HUDEP-2 (cell line): Measurements from ENCODE around the gene AUTS2.

Experiments used
- DNase-seq, 76 experiments: peaks; one replicate each; lab custom pipeline; 2025; ENCODE audit not compliant: unreplicated experiment in 76 of 76; lab: John Stamatoyannopoulos, UW

AUTS2 gene

GRCh38 chr7:69749994-69750393, 151.7 kb downstream of the AUTS2 start:
- no peak for DNase-seq

DNA sequence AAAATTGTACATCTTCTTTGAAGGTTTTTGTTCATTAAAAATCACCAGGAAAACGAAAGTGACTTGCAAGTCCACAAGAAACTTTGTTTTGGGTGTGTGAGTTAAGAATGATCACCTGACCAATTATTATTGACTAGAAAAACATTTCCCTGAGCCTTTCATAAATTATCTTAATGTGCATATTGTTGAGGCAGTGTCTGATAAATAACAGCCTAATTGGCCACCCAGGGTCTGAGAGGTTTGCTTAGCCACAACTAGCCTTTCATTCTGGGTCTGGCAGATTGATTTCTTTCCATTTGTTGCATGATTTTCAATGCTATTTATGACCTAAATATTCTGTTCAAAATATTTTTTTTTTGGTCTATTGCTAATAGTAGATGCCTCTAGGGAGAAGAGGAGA, 152.8 kb downstream of the AUTS2 start:
- DNase-seq = no peak

DNA sequence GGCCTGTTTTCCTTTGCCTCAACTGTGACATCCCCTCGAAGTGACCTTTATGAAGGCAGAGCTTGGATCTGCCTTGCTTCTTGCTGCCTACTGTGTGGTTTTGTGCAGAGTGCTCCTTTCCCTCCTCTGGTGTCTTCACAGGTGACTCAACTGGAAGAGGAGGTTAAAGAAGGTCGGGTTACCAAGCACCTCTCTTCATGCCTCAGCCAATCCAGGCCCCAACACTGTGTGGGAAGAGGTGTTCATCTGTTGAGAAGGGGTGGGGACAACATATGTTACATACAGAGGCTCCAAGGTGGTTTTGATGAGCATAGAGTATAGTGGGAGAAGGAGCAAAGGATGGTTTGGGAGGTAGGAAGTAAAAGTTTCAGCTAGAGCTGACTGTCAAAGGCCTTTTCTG, 155.7 kb downstream of the AUTS2 start:
- no peak for DNase-seq

DNA sequence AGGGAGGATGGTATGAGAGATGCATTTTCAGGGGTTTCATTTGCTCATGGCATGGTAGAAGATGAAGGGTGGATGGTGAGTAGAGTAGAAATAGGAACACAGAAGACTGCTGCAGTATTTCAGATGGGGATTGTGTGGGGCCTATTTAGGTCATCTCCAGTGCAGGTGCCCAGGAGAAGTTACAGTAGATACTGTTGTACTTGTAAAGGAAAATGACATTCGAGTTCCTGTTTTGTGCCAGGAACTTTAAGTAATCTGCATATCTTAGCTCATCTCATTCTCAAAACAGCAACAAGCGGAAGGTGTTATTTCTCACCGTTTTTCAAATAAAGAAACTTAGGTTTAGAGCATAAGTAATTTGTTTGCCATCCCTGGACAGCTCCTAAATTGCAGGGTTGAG, 156.2 kb downstream of the AUTS2 start:
- no peak for DNase-seq

DNA sequence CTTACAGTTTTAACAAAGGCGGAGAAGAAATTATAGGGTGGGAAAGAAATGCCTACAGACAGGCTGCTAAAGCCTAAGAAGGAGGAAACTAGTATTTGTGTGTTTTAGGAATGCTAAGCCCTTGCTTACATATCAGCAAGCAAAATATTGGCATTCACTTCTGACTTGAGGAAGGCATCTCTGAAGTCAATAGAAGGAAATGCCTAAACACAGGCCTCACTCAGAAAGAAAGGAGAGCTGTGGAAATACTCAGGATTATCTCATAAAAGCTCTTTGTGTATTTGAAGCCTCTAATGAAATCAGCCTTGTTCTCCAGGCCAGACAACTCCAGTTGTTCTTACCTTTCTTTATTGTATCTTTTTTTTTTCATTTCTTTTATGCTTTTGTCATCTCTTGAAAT, 158.0 kb downstream of the AUTS2 start:
- no peak for DNase-seq

DNA sequence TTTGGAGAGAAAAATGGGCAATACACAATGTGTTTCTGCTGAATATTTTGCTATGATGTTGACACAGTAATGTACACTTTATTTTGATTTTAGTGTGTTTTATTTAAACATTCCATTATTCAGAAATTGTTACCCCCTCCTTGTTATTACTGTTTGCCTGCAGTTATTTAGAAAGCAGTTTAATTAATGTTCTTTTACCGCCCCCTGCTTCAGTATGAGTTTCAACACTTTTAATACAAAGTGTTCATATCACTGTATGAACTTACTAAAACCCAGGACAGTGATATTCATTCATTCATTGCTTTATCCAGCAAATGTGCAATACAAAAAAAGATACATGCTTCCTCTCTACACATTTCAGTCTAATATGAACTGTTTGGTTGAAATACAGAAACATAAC, 159.3 kb downstream of the AUTS2 start:
- DNase-seq = no peak

GRCh38 chr7:69757981-69758430, 159.7 kb downstream of the AUTS2 start:
- DNase-seq = no peak

DNA sequence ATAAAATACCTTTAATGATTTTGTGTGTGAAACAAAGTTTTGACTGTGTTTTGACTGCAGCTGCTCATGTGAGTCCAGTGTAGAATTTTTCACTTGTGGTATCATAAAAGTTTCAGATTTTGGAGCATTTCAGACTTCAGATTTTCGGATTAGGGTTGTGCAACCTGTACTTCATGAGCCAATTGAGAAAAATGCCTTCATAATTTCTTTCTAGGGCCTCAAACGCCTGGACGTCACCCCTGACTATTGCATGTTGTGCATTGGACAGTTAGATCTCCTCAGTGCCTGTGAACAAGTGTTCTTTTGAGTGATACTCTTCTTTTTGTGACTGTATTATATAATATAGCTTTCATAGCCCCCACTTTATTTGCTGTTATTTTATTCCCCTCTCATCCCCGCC, 161.1 kb downstream of the AUTS2 start:
- no peak for DNase-seq

GRCh38 chr7:69761290-69761922, 163.1 kb downstream of the AUTS2 start:
- no peak for DNase-seq

DNA sequence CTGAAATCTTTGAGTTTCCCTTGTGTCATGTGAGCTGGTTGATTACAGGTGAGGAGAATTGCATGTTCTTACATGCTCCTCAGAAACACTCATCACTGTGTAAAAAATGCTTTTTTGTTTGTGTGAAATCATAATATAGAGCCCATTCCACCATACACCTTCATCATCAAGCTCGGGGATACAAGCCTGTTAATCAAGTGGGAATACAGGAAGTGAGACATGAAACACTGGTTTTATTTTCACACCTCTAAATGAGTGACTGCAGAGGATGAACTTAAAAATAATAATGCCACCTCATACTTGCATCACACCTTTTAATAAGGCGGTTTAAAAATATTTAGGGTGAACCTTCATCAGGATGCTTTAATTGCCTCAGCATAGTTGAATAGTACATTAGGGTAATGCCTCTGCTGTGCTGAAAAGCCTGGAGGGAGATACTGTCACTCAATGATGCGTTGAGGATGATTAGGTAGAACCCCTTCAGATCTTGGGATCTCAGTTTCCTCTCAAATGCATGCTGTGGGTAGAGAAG, 164.6 kb downstream of the AUTS2 start:
- DNase-seq = no peak

GRCh38 chr7:69763513-69763912, 165.2 kb downstream of the AUTS2 start:
- DNase-seq = no peak

GRCh38 chr7:69764147-69764546, 165.9 kb downstream of the AUTS2 start:
- no peak for DNase-seq

- DNase-seq = no peak
Observed at GRCh38 chr7:69764681-69765080, 166.4 kb downstream of the AUTS2 start.

DNA sequence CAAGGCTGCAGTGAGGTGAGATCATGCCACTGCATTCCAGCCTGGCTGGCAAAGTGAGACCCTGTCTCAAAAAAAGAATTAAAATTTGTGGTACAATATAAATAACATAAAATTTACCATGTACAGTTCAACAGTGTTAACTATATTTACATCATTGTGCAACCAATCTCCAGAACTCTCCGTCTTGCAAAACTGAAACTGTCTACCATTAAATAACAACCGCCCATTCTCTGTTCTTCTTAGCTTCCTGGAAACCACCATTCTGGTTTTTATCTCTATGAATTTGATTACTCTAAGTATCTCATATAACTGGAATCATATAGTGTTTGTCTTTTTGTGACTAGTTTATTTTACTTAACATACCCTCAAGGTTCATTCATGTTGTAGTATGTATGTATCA, 167.6 kb downstream of the AUTS2 start:
- DNase-seq = no peak

- no peak for DNase-seq
Observed at GRCh38 chr7:69768986-69769595, 170.8 kb downstream of the AUTS2 start.

GRCh38 chr7:69769826-69770225, 171.6 kb downstream of the AUTS2 start:
- DNase-seq = no peak

GRCh38 chr7:69770613-69771012, 172.3 kb downstream of the AUTS2 start:
- DNase-seq = no peak

DNA sequence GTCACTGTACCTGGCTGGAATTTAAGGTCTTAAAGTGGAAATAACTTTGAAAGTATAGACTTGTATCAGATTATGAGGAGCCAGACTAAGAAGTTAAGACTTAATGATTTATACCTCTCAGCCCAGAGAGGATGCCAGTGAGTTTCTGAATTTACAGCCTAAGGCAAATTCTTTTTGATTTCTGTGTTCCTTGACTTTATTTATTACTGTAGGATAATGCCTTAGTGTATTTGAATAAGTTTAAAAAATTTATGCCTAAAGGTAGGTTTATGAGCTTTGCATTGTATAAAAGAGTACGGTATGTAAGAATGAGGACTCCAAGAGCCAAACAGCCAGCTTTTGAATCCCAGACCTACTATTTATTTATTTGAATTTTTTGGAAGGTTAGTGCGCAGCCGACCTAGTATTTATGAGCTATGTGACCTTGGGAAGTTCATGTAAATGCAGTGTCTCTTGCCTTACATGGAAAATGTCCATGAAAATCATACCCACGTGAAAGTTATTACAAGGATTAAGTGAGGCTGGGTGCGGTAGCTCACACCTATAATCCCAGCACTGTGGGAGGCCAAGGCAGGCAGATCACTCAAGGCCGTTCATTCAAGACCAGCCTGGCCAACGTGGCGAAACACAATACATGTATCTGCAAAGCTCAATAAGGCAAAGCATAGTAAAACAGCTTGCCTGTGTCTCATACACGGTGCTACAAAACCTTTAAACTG, 174.6 kb downstream of the AUTS2 start:
- DNase-seq = no peak

DNA sequence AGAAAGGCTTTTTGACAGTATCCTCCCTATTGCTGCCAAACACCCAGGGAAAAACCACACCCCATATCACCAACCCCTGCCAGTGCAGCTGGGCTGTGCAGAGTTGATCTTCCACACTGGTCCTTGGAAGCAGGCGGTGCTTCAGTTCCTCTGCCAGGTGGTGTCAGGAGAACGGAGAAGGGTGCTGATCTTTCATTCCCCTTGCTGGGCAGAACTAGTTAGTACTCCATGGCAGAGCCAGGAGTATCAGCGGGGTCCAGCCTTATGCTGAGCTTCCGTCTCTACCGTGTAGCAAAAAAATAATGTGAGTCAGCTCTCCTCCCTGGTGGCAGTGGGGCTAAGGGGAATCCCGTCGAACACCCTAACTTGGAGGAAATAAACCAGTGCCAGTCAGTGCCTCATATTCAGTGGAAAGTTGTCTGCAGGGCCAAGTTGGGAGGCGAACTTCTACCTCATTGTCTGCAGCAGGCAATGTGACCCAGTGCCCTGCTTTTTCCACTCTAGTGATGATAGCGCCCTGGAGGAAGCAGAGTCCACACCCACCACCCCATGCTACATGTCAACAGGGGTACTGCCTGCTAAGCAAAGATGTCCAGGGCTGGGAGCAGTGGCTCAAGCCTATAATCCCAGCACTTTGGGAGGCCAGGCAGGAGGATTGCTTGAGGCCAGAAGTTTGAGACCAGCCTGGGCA, 175.4 kb downstream of the AUTS2 start:
- DNase-seq = no peak

- DNase-seq = no peak
Observed at GRCh38 chr7:69775231-69775771, 177.0 kb downstream of the AUTS2 start.

GRCh38 chr7:69776611-69777010, 178.3 kb downstream of the AUTS2 start:
- DNase-seq = no peak
